GM12891 (cell line): ENCODE measurements around the gene GJD3.

ENCODE experiments used
- DNase-seq: peaks from one replicate; pipeline ENCODE4 v3.0.0; 2011; ENCODE audit warnings: low spot score; ENCODE audit not compliant: insufficient read length
- FAIRE-seq: peaks from 2 replicates; lab custom pipeline; 2011; peaks lifted over from hg19 to GRCh38; lab: Jason Lieb, UNC
- PAX5 ChIP-seq: IDR thresholded peaks from 2 replicates; pipeline ENCODE4 v1.6.1; 2011; ENCODE audit warnings: low read length, moderate library complexity, mild to moderate bottlenecking; ENCODE audit not compliant: insufficient read depth, severe bottlenecking
- POLR2A ChIP-seq: IDR thresholded peaks from 2 replicates; pipeline ENCODE4 v1.6.1; 2011; ENCODE audit warnings: low read depth, low read length, control low read depth
- POLR2AphosphoS5 ChIP-seq: IDR thresholded peaks from 2 replicates; pipeline ENCODE4 v1.6.1; 2011; ENCODE audit warnings: low read depth, low read length, control low read depth
- POU2F2 ChIP-seq: IDR thresholded peaks from 2 replicates; pipeline ENCODE4 v1.6.1; 2011; ENCODE audit warnings: low read depth, mild to moderate bottlenecking, control low read depth, low read length, moderate library complexity
- SPI1 ChIP-seq: IDR thresholded peaks from 2 replicates; pipeline ENCODE4 v1.6.1; 2011; ENCODE audit warnings: low read depth, low read length, control low read depth
- TAF1 ChIP-seq: IDR thresholded peaks from 2 replicates; pipeline ENCODE4 v1.6.1; 2011; ENCODE audit warnings: low read depth, low read length, control low read depth

Gene GJD3

DNA sequence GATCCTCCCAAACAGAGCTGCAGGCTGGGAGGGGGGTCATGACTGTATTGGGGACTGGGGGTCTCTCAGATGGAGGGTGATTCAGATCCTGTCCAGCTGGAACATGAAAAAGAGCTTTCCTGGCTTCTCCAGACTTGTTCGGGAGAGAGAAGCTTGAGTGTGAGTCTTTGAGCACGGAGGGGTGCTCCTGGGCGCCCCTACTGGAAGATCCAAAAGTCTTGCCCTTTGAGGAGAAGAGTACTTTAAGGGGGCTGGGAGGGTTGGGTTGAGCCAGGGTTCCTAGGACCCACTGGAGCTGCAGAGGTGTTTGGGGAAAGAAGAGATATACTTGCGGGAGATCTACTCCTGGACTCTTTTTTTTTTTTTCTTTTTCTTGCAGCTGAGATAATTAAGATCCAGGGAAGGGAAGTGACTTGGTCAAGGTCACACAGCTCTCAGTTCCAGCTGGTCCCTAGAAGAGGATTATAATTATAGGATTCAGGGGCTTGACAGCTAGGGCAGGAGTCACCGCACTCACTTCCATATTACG lies 47.1 kb downstream of the GJD3 start:
- no peak for TF ChIP-seq POLR2A
- 0 out of 2 replicates have a peak, but pooled peaks have one; percentile 10 for TF ChIP-seq SPI1
- FAIRE-seq = no peak
- DNase-seq = peak; percentile 62

DNA sequence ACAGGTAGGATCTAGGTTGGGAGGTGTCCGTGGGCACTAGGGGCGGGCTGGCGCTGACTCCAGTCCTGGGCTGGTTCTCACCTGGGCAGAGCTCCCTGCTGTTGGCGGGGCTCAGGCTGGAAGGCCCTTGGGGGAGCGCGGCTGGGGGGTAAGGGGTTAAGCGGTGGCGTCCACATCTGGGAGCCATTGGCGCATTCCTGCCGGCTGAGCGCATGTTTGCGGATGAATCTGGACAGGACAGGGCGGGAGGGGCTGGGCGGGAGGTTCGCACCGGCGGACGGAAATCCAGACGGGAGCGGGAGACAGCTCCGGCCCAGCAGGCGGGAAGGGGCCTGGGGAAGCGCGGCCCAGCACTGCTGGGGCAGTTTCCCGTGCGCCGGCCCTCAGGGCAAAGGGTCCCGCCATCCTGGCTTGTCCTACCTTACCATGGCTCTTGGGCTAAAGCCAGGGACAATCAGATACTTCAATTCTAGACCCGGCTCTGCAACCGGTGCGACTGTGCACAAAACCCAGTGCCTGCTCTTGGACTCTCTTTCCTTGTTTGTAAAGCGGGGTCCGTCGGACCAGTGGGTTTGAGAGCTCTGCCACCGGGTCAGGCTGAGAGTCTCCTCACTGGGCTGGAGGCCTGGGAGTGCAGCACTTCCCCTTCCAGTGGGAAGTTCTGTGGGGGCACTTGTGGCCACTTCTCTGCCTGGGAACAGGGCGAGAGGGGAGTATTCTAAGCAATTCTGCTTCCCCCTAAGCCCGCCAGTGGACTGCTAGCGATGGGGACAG lies 47.8 kb downstream of the GJD3 start:
- FAIRE-seq (no peak), DNase-seq (no peak)
- no peak for TF ChIP-seq PAX5
- TF ChIP-seq SPI1 = no peak
- no peak for TF ChIP-seq POLR2A
- TF ChIP-seq POLR2AphosphoS5 = no peak
- TF ChIP-seq POU2F2 = no peak
- no peak for TF ChIP-seq TAF1

DNA sequence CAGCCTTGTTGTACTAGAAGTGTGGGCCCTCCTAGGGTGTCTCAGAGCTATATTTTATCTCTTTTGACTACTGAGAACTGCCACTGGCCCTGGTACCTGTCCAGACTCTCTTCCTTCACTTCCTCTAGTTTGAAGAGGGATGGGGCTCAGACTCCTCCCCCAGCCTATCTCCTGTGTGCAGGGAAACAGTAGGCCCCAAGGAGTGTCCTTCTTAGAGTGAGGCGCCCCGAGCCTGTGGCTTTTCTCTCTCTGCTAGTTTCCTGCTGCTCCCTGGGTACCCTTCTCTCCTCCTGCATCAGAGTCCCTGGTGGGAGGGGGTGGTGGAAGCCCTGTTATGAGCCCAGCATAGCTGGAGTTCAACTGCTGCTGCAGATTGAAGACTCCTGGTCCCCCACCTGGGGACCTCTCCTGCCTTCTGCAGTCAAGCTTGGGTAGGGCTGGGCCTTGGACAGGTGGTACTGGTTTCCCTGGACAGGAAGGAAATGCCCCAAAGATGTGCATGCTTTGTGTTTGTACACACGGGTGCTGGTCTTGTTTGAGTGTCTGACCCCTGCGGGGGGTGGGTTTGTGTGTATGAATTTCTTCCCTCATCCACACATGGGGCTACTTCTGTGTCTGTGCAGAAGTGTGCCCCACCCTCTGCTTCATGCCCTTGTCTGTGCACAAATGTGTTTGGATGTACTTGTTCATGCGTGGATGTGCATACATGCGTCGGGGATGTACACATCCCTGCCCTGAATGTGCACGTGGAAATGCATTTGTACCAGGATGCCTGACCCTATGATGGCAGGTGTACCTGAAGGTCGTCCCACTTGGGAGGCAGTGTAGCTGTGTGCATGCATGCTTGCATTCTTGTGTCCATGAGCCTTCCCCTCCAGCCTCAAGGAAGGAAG lies 48.6 kb downstream of the GJD3 start:
- FAIRE-seq = peak; percentile 72
- no peak for DNase-seq
- TF ChIP-seq PAX5 (no peak), POLR2A (no peak), POLR2AphosphoS5 (no peak), SPI1 (no peak), TAF1 (no peak), POU2F2 (no peak)

DNA sequence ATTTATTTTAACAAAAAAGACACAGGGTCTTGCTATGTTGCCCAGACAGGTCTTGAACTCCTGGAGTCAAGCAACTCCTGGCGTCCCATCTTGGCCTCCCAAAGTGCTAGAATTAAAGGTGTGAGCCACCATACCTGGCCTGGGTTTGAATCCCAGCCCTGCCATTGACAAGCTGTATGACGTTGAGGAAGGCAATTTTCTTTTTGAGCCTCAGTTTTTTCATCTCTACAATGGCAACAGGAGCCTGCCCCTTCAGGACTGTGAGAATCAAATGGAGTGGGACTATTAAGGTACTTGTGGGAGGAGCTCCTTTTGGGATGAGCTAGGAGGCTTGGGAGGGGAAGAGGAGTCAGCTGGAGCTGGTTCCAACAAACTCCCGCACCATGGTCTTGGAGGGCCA lies 49.3 kb downstream of the GJD3 start:
- FAIRE-seq (no peak), DNase-seq (no peak)
- TF ChIP-seq POU2F2 (no peak), POLR2AphosphoS5 (no peak), SPI1 (no peak), PAX5 (no peak), TAF1 (no peak), POLR2A (no peak)

DNA sequence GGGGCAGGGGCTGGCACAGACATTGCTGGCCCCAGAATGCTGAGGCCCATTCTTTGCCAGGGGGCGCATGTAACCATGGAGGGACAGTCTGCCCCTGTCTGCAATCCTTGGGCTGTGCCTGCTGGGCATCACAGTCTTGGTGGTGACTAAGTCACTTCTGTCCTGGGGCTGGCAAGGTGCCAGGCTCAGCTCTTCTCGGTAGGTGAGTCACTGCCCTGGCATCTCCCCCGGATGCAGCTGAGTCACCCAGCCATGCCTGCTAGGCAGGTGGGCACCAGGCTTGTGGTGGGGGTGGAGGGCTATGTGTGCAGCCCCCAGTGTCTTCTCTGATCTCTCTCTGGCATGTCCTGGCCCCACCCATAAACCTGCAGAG lies 50.0 kb downstream of the GJD3 start:
- FAIRE-seq = peak; percentile 48
- TF ChIP-seq SPI1 (no peak), TAF1 (no peak), POLR2AphosphoS5 (no peak), PAX5 (no peak), POU2F2 (no peak)
- no peak for DNase-seq

DNA sequence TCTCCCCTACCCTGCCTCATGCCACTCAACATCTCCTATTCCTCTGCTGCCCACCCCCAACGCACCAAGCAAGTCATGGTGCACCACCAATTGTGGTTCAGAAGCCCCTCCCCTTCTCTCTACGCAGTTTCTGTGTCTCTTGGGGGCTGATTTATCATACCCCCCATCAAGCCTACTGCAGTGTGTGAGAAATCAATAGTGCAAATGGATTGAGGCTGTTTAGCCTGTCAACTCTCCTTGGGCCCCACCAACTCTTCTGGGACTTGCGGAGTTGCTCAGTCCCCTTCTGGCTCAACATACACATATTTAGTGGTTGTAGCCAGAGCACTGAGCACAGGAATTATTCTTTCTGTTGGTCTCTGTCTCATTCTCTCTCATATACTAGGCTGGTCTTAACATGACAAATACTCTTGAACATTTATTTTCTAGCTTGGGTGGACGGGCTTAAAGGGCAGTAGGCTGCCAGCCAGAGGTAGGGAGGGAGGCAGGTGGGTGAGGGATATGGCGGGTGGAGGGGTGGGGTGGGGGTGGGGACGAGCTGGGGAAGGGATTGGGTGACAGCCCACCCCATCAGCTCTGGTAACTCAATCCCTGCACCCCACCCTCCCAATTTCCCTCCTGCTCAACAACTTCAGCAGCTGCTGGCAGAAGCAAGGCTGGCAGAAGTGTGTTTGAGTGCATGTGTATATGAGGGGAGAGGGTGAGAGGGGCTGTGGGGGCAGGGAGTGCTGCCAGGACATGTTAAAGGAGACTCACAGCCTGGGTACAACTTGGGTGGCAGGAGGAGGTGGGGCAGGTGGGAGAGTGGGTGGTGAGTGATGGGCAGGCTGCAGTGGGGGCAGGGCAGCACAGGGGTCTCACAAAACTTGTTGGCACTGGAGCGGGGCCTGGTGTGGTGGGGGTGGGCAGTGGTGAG lies 50.6 kb downstream of the GJD3 start:
- no peak for TF ChIP-seq TAF1
- no peak for TF ChIP-seq SPI1
- no peak for TF ChIP-seq POLR2A
- no peak for DNase-seq
- FAIRE-seq = no peak
